Hematopoietic multipotent progenitor cell (in vitro differentiated cells): ENCODE data around the gene PHOSPHO1. TPM values are rescaled to one million over a fixed set of nuclear protein-coding genes. Genes with fewer than 3 reads are reported as not detected.
"Not testable (repeated sequence)": the region's sequence is repeated elsewhere in the genome, so short reads cannot be mapped to it uniquely, and the experiment has no call there.

Source experiments
- DNase-seq, 3 donors: peaks; one replicate each; pipeline ENCODE4 v3.0.0-alpha.2; 2011 to 2015; ENCODE audit warnings: low read depth in 2 of 3, low spot score in 2 of 3
- total RNA-seq: library from RNA; depleted of rRNA; stranded (reverse); fragments of >200 nt; gene quantifications from one replicate; pipeline ENCODE4 v1.2.3, GENCODE V29; 2012

The PHOSPHO1 gene
- total RNA-seq, 1 donor = under 0.01 TPM

DNA sequence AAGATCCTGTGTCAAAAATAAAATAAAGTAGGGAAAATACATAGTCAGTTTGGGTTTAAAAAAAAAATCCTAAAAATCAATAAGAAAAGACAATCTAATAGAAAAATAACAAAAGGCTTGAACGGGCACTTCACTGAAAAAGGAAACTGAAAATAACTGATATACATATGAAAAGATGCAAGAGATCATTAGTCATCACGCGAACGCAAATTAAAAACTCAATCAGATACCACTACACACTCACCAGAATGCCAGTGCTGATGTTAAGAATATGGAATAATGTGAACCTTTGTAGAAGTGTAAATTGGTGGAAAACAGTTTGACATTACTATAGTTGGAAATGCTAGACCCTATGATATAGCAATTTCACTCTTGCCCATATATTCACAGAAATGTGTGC lies 34.8 kb downstream of the PHOSPHO1 start:
- DNase-seq = no peak

DNA sequence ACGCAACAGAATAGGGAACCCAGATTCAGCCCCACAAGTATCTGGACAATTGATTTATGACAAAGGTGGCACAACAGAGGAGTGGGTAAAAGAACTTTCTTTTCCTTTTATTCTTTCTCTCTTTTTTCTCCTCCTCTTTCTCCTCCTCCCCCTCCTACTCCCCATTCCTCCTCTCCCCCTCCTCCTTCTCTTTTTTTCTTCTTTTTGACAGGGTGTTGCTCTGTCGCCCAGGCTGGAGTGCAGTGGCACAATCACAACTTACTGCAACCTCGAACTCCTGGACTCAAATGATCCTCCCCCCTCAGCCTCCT lies 36.3 kb downstream of the PHOSPHO1 start:
- no peak for DNase-seq

GRCh38 chr17:49193513-49194296 lies 36.9 kb downstream of the PHOSPHO1 start:
- DNase-seq = peak in 2 of 3 donors; percentile 55 to 71

GRCh38 chr17:49191917-49192741 lies 38.5 kb downstream of the PHOSPHO1 start:
- peak; percentile 87 to 91 (median 89) for DNase-seq

- no peak for DNase-seq
These were observed 39.1 kb downstream of the PHOSPHO1 start for GRCh38 chr17:49191409-49191916.

GRCh38 chr17:49190932-49191331 lies 39.7 kb downstream of the PHOSPHO1 start:
- peak in 2 of 3 donors; percentile 9 to 15 for DNase-seq

DNA sequence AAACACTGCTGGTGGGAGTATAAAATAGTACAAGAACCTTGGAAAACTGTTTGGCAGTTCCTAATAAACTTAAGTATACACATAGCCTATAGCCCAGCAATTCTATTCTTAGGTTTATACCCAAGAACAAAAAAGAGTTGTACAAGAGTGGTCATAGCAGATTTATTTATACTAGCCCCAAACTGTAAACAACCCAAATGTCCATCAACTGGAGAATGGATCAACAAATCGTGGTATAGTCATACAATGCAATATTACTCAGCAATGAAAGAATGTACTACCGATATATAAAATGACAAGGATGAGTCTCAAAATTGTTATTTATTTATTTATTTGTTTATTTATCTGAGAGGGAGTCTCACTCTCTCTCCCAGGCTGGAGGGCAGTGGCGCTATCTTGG lies 43.3 kb downstream of the PHOSPHO1 start:
- DNase-seq = no peak

DNA sequence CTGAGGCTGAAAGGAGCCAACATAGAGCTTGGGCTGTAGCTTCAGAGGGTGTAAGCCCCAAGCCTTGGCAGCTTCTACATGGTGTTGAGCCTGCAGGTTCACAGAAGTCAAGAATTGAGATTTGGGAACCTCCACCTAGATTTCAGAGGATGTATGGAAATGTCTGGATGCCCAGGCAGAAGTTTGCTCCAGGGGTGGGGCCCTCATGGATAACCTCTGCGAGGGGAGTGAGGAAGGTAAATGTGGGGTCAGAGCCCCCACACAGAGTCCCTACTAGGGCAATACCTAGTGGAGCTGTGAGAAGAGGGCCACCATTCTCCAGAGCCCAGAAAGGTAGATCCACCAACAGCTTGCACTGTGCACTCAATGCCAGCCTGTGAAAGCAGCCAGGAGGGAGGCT lies 45.2 kb downstream of the PHOSPHO1 start:
- DNase-seq = not testable (repeated sequence)

DNA sequence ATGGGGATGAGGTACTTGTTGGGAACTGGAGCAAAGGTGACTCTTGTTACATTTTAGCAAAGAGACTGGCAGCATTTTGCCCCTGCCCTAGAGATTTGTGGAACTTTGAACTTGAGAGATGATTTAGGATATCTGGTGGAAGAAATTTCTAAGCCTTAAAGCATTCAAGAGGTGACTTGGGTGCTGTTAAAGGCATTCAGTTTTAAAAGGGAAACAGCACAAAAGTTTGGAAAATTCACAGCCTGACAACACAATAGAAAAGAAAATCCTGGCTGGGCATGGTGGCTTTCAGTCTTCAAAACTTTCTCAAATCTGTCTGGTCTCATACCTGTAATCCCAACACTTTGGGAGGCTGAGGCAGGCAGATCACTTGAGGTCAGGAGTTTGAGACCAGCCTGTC lies 46.1 kb downstream of the PHOSPHO1 start:
- DNase-seq = not testable (repeated sequence)

GRCh38 chr17:49183801-49184200 lies 46.8 kb downstream of the PHOSPHO1 start:
- no peak for DNase-seq

DNA sequence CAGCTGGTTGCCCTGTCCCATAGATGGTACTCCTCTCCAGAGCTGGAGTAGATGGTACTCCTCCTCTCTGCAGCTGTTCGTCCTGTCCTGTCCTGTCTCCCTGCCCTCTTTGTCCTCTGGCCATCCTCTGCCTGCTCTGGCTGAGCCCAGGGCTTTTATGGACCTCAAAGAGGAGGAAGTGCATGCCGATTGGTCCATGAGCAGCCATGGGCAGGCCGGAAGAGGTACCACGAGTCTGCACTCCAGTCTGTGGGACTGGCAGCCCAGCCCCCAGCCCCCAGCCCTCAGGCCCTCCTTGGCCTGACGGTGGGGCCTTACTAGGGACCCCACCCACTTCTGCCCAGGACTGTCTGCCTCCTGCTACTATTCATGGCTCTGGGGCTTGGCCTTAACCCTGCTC lies 47.2 kb downstream of the PHOSPHO1 start:
- no peak for DNase-seq

- peak in 2 of 3 donors; percentile 12 to 23 for DNase-seq
These were observed 49.5 kb downstream of the PHOSPHO1 start for GRCh38 chr17:49180998-49181635.

DNA sequence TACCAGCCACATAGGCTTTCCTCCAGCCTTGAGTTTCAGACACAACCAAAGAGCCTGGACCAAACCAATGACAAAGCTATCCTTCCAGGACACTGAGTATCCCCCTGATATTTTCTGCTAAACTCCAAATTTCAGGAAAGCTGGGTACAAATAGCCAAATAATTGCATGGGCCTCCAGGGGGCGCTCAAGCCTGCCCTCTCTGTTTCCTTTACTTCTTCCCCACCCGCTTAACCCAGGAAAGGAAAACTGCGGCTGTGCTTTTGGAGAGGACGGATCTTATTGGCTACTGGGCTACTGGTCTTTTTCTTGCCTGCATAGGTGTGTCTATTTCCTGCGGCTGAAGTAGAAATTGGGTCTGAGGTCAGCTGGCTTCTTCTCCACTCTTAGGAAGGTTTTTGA lies 50.3 kb downstream of the PHOSPHO1 start:
- peak; percentile 47 to 60 (median 50) for DNase-seq

DNA sequence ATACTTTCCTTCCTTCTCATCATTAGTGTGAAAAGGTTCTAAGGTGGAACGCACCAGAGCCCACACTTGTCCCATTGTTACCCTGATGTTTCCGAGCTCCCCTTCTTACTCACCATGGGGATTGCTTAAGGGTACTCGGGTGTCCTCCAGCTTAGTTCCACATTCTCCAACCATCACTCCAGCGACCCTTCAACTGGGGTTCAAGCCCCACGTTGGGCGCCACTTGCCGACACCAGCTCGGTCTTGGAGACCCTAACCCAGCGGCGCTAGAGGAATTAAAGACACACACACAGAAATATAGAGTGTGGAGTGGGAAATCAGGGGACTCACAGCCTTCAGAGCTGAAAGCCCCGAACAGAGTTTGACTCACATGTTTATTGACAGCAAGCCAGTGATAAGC lies 54.6 kb downstream of the PHOSPHO1 start:
- DNase-seq = not testable (repeated sequence)

Other genes with a start within 250 kb of the PHOSPHO1 start
- under 0.01 TPM for gene IGF2BP1, start 233.4 kb downstream of the PHOSPHO1 start, total RNA-seq
- gene B4GALNT2, start 98.0 kb downstream of the PHOSPHO1 start, total RNA-seq = not detected
- 0.27 TPM for gene GNGT2, start 20.2 kb downstream of the PHOSPHO1 start, total RNA-seq
- gene ABI3, start 20.1 kb downstream of the PHOSPHO1 start, total RNA-seq = 0.54 TPM
- gene ZNF652, start 131.5 kb upstream of the PHOSPHO1 start, total RNA-seq = 15.1 TPM
- gene PHB1, start 184.1 kb upstream of the PHOSPHO1 start, total RNA-seq = 102 TPM